NCI-H1105 (cell line): ENCODE data around the gene SORCS2.
"Not testable (repeated sequence)": the region's sequence is repeated elsewhere in the genome, so short reads cannot be mapped to it uniquely, and the experiment has no call there.

ENCODE experiments used
- DNase-seq: peaks from one replicate; lab custom pipeline; 2025; lab: John Stamatoyannopoulos, UW

The SORCS2 gene

DNA sequence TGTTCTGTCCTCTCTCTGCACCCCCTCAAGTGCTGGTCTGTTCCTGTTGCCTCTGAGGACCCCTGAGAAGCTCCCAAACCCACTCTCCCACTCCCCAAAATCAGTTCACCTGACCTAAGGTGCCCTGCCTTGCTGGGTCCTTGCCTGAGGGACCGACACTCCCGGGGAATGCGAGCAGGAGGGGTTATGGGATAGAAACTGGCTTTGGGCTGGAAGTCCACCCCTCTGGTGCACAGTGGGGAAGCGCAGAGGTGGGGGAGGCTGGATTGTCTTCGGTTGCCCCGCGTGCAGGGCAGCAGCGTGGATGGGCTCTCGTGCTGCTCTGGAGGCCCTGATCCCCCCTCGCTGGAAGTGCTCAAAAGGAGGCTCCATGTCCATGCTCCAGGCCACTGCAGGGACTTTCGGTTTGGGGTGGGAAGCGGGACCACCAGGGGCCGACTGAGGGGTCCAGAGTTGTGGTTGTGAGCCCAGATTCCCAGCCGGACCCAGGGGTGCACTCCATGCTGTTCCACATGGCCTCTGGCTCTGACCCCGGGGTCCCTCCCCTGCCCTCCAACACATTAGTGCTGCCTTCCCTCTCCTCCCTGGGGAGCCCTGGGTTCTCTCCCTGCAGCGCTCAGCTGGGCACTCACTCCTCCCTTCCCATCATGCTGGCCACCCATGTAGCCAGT, 7.6 kb downstream of the SORCS2 start:
- DNase-seq: no peak

DNA sequence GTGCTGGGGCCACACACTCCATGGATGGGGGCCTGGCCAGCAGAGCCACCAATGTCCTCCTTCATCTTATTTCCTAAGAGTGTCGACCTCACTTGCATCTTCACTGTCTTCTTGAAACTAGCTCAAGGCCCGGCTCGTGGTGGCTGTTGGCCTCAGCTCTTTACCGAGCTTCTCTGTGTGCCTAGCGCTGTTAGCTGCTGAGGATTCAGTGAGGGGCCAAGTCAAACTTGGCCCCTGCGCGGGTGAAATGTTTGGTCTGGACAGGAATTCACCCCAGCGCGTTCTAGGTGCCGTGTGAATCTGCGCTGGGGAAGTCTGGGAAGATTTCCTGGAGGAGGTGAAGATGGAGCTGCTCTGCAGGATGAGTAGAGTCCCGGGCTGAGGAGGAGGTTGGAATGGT, 8.5 kb downstream of the SORCS2 start:
- no peak for DNase-seq

DNA sequence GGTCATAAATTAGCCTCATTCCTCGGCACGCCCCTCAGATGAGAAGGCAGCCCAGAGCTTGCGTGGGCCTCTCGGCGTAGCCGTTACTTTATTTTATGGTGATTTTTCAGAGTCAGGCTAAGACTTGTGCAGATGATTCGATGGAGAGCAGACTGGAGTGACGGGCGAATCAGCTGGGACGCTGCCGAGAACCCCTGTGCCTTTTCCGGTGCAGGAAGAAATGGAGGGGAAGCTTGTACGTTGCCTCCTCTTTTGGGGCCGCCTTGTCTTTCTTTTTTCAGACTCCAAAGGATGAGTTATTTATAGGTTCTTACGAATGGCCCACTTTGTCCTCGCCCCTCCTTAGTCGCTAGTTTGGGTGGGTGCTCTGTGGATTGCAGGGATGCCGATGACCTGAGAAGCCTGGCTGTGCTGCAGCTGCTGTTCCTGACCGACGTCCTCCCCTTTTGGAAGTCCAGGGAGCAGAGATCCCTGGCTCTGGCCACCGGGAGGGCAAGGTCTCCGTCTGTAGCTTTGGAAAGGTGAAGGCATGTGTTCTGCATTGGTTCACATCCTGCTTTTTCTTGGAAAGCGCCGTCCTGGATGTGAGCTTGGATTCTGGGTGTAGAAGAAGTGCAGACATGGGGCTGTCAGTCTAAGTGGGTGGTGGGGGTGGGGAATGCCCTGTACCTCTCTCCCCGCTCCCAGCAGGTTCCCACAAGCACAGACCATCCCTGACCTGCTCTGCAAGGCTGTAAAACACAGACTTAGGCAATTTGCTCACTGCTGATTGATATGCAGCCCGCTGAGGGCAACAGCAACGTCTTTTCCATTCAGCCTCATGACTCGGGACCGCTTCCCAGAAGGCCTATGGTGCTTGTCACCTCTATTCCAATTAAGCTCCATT, 9.3 kb downstream of the SORCS2 start:
- no peak for DNase-seq

DNA sequence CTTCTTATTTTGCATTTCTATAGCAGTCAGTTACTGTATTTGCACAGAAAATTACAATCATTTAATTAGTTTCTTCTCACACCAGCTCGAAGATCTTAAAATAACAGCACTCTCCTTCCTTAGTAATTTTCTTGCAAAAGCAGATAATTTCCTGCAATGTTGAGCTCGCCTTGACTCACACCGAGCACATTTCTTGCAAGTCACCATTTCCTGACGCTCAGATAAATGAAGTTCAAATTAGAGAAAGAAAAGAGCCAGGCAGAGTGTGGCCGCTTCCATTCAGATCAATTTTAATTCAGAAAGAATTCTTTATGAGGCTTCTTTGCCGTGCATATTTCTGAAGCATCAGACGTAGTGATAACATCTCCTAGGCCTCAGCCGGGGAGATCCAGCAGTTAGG, 10.1 kb downstream of the SORCS2 start:
- no peak for DNase-seq

DNA sequence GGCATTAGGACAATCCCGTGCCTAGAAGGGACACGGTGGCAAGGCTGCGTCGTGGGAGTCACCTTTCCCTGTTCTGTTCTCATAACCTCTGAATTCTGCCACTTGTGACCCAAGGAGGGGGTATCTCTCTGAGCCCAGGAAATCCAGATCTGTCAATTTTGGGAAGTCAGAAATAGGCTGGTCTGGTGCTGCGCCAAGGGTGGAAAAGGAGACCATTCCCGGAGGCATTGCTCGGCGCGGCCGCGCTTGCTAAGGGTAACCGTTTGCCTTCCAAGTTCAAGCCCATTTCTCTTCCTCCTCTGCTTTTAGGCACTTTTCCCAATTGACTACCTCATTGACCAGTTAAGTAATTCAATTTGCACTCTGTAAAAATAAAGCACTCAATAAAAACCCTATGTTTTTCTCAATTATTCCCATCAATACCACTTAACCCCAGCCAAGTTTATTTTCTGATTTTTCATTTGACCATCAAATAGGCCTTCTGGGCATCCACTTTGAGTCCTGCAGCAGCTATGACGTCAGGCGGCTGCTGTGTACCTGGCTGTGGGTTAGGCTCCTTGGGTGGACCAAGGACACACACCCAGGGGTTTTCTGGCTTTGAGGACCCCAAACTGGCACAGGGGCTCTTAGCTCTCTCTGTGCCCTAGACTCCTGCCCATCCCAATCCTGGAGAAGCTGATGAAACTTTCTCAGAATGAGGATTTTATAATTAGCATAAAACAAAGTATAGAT, 12.5 kb downstream of the SORCS2 start:
- DNase-seq: no peak

DNA sequence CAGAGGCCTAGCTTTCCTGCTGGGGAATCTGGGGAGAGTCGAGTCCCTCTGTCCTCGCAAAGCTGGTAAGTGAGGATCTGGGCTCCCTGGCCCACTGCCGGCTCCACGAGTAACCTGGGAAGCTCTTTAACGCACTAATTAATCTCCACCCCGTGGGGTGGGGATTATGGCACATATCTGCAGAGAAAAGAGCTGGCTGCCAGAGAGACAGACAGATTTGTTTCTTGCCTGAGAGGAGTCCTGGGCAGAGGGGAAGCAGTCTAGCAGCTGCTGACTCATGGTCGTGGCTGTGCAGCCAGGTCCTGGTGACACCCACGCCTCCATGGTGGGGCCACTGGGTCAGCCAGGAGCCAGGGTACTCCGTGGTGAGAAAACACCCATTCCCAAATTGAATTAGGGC, 14.0 kb downstream of the SORCS2 start:
- DNase-seq: no peak

DNA sequence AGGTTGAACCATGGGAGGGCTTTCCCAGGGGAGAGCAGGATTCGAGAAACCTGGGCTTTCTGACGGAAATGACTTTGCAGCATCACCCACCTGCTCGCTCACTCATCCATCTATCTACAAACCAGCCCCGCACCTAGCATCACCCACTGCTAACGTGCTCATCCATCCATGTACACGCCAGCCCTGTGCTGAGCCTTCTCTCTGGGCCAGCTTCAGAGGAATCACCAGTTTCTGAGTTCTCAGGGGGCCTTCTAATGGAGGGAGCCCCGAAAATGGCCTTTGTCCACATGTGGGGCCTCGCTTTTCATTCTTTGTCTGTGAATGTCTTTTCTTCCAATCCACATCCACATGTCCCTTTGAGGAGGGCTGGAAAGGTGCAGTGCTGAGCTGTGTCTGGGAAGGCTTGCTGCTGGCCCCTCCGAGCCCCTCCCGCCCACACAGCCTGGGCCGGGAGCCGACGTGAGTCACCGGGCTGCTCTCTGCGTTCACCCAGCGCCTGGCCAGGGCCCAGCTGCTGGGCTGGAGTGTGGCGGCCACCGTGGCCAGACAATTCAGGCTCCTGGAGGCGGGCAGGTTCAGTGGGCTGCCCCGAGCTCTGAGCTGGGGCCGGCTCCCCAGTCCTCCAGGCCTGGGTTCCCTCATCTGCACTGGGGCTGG, 14.7 kb downstream of the SORCS2 start:
- DNase-seq: no peak

DNA sequence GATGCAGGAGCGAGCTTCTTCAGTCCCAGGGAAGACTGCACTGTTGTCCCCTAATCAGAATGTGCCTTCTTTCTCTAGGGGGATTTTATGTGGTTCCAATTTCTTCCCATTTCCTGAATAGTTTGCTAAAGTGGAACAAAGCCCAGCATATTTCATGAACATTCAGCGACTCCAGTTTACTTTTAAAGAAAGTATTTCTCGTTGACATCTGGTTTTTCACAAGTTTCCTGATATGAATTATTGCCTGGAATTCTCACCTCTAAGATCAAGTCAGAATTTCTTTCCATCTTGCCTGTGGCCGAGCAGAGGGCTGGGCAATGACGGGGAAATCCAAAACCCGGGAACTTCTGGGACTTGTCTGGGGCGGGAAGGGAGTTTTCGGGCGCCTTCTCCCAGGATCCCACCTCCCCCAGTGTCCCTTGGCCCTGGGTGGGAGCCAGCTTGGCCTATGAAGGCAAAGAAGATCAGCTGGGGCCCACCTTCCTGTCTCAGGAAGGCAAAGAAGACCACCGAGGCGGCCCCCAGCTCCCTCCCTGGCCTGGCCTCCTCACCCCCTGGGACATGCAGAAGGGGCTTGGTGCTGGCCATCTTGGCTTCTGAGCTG, 15.4 kb downstream of the SORCS2 start:
- DNase-seq: no peak

DNA sequence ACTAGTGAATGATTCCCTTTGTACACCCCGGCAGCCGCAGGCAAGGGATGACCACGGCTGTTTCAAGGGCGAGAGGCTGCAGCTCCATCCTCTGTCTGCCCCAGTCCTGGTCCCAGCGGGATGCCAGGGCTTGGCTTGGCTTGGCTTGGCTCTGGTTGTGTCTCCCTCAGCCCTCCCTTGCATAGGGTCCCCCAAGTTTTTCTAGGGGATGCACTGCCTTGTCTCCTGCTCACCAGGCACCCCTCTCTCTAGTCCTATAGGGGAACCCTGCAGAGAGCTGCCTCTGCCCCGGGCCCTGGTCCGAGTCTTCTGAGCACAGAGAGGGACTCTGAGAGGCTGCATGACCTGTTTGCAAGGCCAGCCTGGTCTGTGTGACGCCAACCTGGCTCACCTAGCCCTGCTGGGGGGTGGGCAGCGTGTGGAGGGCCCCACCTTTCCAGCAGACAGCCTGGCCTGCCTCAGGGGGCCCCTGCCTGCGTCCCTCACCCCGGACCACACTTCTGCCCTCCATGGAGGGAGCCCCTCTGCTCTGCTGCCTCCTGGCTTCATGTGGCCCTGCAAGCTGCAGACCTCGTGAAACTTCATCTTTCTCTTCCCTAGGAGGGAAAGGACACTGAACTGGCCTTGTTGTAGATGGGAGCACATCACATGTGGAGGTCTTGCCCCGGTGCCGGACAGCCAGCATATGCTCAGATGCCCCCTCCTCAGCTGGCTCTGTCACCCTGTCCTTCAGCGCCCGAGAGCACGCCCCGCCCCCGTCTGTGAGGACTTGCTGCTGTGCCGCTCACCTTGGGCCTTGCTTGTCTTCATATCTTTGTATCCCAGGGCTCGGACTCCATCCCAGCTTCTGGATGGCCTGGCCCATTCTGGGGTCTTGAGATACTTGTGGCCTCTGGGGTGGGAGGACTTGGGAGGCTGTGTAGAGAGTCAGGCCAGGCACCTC, 16.4 kb downstream of the SORCS2 start:
- DNase-seq: no peak

DNA sequence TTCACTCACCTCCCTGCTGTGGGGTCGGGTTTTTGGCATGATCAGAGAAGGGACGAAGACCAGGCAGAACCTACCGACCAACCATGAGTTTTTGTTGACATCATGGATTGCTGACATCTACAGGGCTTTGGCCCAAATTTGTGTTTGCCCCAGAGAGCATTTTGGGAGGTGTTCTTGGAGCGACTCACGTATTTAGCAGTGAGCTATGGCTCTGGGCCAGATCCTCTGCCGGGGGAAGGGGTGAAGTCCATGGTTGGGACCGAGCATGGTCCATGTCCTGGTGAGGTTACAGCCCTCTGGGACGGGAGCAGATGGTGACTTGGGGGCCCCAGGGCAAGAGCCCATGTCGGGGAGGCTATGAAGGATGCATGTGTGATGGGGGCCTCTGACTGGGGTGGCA, 17.4 kb downstream of the SORCS2 start:
- DNase-seq: no peak

DNA sequence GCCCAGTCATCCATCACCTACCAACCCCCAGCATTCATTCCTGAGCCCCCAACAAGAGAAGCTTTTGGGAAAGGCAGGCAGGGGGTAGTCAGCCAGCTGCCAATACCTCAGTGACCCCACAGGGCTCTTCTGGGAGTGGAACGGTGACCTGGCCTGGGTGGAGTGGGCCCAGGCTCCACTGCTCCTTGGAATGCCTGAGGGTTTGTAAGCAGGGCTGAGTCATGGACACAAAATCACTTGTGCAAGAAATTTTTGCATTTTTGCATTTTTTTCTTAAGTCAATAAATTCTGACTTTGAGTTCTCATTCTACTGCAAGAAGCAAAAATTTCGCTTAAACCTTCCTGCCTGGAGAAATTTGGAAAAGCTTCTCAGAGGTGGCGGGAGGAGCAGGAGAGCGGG, 18.5 kb downstream of the SORCS2 start:
- DNase-seq: no peak

DNA sequence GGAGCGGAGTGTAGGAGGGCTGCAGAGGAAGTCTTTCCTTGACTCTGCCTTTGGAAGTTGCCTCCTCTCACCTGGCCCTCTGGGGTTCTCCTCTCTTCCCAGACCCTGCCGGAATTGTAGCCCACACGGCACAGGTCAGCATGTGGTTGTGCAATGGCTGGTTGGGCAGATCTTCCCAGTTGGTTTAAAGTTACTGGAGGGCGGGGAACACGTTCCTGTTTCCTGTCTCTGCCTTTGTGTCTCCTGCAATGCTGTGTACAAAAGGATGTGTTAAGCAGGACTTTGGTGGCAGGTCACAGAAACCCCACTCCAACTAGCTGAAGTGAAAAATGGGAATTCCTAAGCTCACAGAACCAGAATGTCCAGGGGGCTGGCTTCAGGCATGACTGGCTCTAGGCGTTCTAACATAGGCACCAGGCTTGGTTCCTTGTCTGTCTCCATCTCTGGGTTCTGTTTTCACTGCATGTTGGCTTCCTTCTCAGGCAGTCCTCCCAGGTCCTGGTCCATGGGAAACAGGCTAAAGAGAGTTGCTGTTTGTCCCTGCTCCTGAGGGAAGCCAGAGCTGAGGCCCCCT, 19.9 kb downstream of the SORCS2 start:
- DNase-seq: no peak

DNA sequence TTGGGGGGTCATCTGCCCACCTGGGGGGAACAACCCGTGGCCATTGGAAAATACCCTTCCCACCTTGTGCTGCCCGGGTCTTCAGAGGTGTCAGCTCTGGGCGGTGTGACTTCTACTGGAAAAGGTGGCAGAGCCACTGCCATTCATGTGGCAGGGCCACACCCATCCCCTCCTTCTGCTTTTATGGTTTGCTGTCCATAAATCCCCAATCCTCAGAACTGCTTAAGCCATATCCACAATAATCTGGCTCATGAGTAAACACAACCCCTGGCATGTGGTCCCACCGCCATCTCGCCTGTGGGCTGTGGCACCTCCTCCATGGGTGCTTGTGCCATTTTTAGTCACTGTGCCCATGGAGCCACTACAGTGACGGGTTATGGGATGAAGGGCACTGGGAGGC, 20.6 kb downstream of the SORCS2 start:
- no peak for DNase-seq

DNA sequence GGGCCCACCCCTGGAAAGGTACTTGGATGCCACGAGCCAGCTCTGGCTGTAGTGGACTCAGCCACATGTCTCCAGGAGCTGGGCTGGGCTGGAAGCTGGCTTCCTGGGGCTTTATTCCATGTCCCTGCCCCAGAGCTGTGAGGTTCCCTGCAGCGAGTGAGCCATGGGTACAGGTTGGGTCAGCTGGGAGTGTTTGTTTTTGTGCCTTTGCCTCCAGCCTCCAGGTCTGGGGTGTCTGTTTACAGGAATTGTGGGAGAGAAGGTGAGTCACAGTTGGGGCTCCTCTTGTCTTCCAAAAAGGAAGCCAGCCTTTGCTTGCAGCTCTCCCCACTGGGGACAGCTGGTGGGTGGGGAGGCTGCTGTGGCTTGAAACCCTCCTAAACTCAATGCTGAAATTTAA, 21.5 kb downstream of the SORCS2 start:
- no peak for DNase-seq

DNA sequence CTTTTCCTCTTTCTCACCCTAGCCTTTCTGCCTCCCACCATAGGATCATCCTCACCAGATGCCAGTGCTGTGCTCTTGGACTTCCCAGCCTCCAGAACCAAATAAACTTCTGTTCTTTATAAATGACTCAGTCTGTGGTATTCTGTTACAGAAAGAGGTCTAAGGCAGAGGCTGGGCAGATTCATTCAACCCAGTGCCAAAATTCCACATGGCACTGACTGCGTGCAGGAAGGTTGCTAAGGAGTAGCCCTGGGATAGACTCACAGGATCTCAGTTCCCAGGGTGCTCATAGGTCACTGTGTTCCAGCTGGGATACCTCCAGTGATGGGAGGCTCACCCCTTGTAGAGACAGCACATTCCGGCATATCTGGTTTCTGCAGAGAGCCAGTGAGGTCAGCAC, 22.0 kb downstream of the SORCS2 start:
- no peak for DNase-seq

DNA sequence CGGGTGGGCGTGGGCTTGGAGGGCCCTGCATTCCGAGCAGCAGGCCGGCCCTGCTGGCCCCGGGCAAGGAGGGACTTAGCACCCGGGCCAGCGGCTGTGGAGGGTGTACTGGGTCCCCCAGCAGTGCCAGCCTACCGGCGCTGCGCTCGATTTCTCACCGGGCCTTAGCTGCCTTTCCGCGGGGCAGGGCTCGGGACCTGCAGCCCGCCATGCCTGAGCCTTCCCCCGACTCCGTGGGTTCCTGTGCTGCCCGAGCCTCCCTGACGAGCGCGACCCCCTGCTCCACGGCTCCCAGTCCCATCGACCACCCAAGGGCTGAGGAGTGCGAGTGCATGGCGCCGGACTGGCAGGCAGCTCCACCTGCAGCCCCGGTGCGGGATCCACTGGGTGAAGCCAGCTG, 22.8 kb downstream of the SORCS2 start:
- DNase-seq: not testable (repeated sequence)

DNA sequence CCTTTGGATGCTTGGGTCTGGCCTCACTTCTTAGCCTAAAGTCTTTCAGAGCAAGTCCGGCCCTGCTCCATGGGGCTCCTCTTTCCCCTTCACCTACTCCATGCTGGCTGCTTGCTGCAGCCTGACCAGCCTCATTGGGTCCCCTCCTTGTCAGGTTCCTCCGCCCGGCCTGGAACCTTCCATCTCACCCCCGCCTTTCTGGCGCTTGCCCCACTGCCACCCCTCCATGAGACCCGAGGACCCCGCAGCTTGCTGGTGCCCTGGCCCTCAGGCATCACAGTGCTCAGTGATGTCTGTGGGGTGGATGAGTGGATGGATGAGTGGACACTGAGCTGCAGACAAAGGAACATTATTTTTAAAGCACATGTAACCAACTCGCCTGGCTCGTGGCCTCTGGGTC, 24.7 kb downstream of the SORCS2 start:
- no peak for DNase-seq

DNA sequence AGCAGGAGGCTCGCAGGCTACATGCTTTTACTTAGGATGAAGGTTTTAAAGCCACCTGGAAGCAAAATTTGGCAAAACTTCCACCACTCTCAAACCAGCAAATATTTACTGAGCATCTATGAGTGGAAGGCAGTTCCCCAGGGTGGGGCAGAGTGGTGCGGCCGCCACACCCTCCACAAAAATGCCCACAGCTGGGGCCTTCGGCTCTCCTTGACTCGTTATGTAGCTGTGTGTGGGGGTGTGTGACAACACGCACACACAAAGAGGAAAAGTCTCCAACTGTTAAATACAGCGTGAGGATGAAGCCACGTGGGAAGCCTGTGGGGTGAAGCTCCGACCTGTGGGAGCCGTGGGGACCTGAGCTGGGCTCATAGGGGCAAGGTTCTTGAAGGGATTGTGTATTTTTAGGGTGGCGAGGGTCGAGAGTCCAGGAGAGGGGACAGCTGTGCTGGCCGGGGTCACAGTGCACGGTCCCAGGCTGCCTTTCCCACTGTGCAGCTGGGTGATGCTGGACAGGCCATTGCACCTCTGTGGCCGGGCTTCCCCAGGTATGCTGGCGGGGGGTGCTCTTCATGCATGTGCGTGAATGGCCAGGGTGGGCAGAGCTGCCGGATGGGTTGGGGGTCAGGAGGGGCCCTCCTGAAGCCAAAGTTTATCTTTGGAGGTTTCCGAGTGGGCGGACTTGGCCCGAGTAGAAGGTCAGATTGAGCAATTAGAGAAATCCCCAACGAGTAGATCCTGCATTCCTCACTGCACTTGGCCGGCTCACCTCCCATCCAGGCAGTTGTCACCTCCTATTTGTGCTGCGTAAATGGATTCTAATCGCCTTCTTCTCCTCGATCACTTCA, 25.4 kb downstream of the SORCS2 start:
- no peak for DNase-seq

DNA sequence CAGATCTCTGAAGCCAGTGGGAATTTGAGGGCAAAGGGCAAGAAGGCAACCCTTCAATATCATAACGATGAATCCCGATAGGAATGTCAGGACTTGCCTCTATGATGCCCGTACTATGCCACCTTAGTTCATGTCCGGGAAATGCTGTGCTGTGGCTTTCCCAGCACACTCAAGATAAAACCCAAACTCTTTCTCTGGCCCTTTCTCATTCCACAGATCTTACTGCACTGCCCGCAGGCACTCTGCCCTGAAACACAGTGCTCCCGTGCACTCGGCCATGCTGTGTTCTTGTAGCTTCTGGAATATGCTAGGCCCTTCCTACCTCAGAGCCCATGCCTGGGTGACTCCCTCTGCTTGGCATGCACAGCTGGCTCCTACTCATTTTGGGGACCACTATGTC, 26.3 kb downstream of the SORCS2 start:
- DNase-seq: no peak

DNA sequence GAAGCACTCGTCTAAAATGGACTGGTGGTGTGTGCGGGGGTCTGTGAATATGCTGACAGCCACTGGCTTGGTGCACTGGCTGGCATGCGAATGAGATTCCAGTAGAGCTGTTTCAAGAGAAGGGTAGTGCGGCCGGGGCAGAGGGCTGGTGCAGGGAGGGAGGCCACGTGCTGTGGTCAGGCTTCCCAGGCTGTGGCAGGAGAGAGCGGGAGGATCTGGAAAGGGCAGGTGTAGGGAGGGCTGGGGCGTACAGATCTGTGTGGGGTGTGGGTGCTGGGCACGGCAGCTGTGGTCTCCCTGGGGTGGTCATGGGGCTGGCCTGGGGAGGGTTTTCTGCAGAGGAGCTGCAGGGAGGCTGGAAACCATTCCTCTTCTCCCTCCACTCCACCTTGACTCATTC, 30.2 kb downstream of the SORCS2 start:
- DNase-seq: no peak
